OCI-LY7 (cell line): ENCODE measurements around the gene WDR5. TPM values are rescaled to one million over a fixed set of nuclear protein-coding genes. Genes with fewer than 3 reads are reported as not detected.

Experiments
- BruUV-seq: library from RNA; stranded (reverse); fragments of 400-500 nt; replicated peaks from 2 replicates; lab custom pipeline; 2021; lab: Mats Ljungman, UMichigan
- CTCF ChIA-PET: fragments of 300-600 bp; sonication (Branson Sonifier 250); formaldehyde crosslinking; loops from one replicate; lab custom pipeline; 2022; ENCODE audit warnings: antibody characterized with exemption; ENCODE audit not compliant: unreplicated experiment; lab: Charles Lee
- POLR2A ChIA-PET: fragments of 300-600 bp; sonication (Branson Sonifier 250); formaldehyde crosslinking; loops from one replicate; lab custom pipeline; 2022; ENCODE audit warnings: antibody characterized with exemption; lab: Charles Lee
- DNase-seq: peaks from one replicate; pipeline ENCODE4 v3.0.0-alpha.2; 2015; ENCODE audit warnings: low spot score
- H2AFZ ChIP-seq: fragments of 200-600 bp; sonication (generic), shearing (Covaris generic); 2 replicates; pipeline ENCODE4 v1.6.1; 2014; ENCODE audit warnings: mild to moderate bottlenecking, antibody characterized with exemption, low read length, moderate library complexity
- H3K27ac ChIP-seq: fragments of 200-600 bp; sonication (generic); 2 replicates; pipeline ENCODE4 v1.5.1; 2014; ENCODE audit warnings: mixed run types, low read depth, mild to moderate bottlenecking, moderate library complexity, low read length, inconsistent platforms; ENCODE audit not compliant: poor library complexity, severe bottlenecking
- H3K36me3 ChIP-seq: fragments of 200-600 bp; sonication (generic); 2 replicates; pipeline ENCODE4 v1.6.1; 2014; ENCODE audit warnings: mild to moderate bottlenecking, antibody characterized with exemption, low read length, moderate library complexity, mixed read lengths; ENCODE audit not compliant: insufficient read depth
- H3K4me1 ChIP-seq: fragments of 200-600 bp; sonication (generic); 2 replicates; pipeline ENCODE4 v1.5.1; 2014; ENCODE audit warnings: mild to moderate bottlenecking, low read length; ENCODE audit not compliant: insufficient read depth, poor library complexity, severe bottlenecking
- H3K4me2 ChIP-seq: fragments of 200-600 bp; sonication (generic); 2 replicates; pipeline ENCODE4 v1.6.1; 2014; ENCODE audit warnings: mild to moderate bottlenecking, low read length
- H3K4me3 ChIP-seq: fragments of 200-600 bp; sonication (generic); 2 replicates; pipeline ENCODE4 v1.5.1; 2014; ENCODE audit warnings: mild to moderate bottlenecking, low read depth, low read length; ENCODE audit not compliant: poor library complexity, severe bottlenecking
- H3K79me2 ChIP-seq: fragments of 200-600 bp; sonication (generic); 2 replicates; pipeline ENCODE4 v1.6.1; 2016; ENCODE audit warnings: low read depth, mild to moderate bottlenecking, low read length, moderate library complexity, mixed read lengths; ENCODE audit not compliant: insufficient read depth
- H3K9me2 ChIP-seq: fragments of 200-600 bp; sonication (generic); 2 replicates; pipeline ENCODE4 v1.6.1; 2016; ENCODE audit warnings: mild to moderate bottlenecking, low read length, mixed read lengths; ENCODE audit not compliant: insufficient read depth
- H3K9me3 ChIP-seq: fragments of 200-600 bp; sonication (generic); 2 replicates; pipeline ENCODE4 v1.6.1; 2014; ENCODE audit warnings: mild to moderate bottlenecking, mixed run types, low read length, mixed read lengths
- H4K20me1 ChIP-seq: fragments of 200-600 bp; sonication (generic); 2 replicates; pipeline ENCODE4 v1.6.1; 2014; ENCODE audit warnings: mild to moderate bottlenecking, antibody characterized with exemption, low read length, moderate library complexity, mixed read lengths; ENCODE audit not compliant: insufficient read depth
- CTCF ChIP-seq: fragments of 200-600 bp; sonication (generic); conservative IDR thresholded peaks from 2 replicates; pipeline ENCODE4 v1.5.1; 2014; ENCODE audit warnings: mild to moderate bottlenecking, antibody characterized with exemption, low read length, moderate library complexity, mixed read lengths
- EZH2phosphoT487 ChIP-seq: fragments of 200-600 bp; sonication (generic); IDR thresholded peaks from 2 replicates; pipeline ENCODE4 v1.6.1; 2018; ENCODE audit warnings: low read depth, borderline replicate concordance, mild to moderate bottlenecking, mixed run types, antibody characterized with exemption, low read length, moderate library complexity, mixed read lengths
- intact Hi-C: fragments of 100-400 bp; cut with micrococcal nuclease; formaldehyde crosslinking; loops from one replicate; pipeline ENCODE4 v1.10.0; 2022; ENCODE audit not compliant: unreplicated experiment
- total RNA-seq, 2 experiments: library from RNA; depleted of rRNA in 1 of 2; stranded (reverse); fragments of >200 nt in 1 of 2; shearing (Covaris generic) in 1 of 2; gene quantifications; 2 replicates each; pipeline ENCODE4 v1.2.3, GENCODE V29; 2014 to 2022

The WDR5 gene
- total RNA-seq, 2 experiments from 2014 or later, result 32.5 to 44.6 TPM

GRCh38 chr9:134189470-134190231, 53.8 kb downstream of the WDR5 start:
- Histone ChIP-seq H3K4me3 (no peak overlapping the region), H3K27ac (no peak overlapping the region), H2AFZ (no peak overlapping the region), H4K20me1 (no peaks in the 10 kb centered on the region), H3K9me2 (no peaks in the 10 kb centered on the region), H3K36me3 (no peaks in the 10 kb centered on the region), H3K4me2 (no peak overlapping the region), H3K9me3 (no peaks in the 10 kb centered on the region), H3K4me1 (no peaks in the 10 kb centered on the region), H3K79me2 (no peaks in the 10 kb centered on the region)
- BruUV-seq, result no TSS peak
- ChIA-PET CTCF (no interaction called here), POLR2A (interaction anchor here (0.6 kb wide), 1 partner anchor 9 kb away, joined by 3 read pairs; no protein-coding TSS in a partner anchor)
- DNase-seq, result no peak
- intact Hi-C loops, result no loop called here
- TF ChIP-seq EZH2phosphoT487, result no peak
- TF ChIP-seq CTCF, result no peak

- intact Hi-C loops, result no loop called here
- BruUV-seq, result no TSS peak
- H2AFZ ChIP-seq, result no peak overlapping the region
- no peaks in the 10 kb centered on the region for H3K9me3 ChIP-seq
- ChIA-PET CTCF (interaction anchor here (0.6 kb wide), 1 partner anchor 174 kb away, joined by 3 read pairs; no protein-coding TSS in a partner anchor), POLR2A (interaction anchor here (0.6 kb wide), 1 partner anchor 8 kb away, joined by 3 read pairs; no protein-coding TSS in a partner anchor)
- no peak for DNase-seq
- H3K36me3 ChIP-seq, result no peaks in the 10 kb centered on the region
- H3K79me2 ChIP-seq, result no peaks in the 10 kb centered on the region
- H4K20me1 ChIP-seq, result no peaks in the 10 kb centered on the region
- no peaks in the 10 kb centered on the region for H3K9me2 ChIP-seq
- H3K4me2 ChIP-seq, result no peak overlapping the region
- no peak overlapping the region for H3K4me3 ChIP-seq
- peaks cover 3% of the 10 kb centered on the region for H3K4me1 ChIP-seq
- no peak overlapping the region for H3K27ac ChIP-seq
- TF ChIP-seq CTCF (no peak), EZH2phosphoT487 (no peak)
Observed at GRCh38 chr9:134190232-134191121, 54.6 kb downstream of the WDR5 start.
